ENCODE data around the gene TACC3.
"Not testable (repeated sequence)": the region's sequence is repeated elsewhere in the genome, so short reads cannot be mapped to it uniquely, and the experiment has no call there.

TACC3 gene

DNA sequence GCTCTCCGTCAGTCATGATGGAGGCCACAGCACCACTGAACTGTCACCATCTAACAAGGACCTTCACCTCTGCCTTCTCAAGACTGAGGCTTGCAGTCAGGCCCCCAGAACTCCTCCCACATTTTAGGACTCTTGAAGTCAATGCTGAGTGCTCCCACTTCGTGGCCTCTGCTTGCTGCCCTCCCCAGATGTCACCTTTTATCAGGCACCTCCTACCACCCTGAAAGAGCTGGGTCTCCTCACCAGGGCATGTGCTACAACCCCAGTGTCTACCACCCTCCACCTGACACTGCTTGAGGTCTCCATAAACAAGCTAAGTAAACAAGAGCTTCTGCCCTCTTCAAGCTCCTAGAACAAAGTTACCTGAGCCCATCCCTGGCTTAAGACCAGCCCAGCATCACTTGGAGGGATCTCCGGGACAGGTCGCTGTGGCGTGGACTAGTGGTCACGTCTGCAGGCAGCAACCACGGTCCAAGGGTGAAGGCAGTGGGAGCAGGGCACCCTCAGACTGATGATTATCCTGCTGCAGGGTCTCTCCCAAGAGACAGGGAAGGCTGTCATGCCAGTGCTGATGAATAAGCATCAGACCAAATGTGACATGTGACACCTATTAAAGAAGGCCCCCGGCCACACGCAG, 29.5 kb upstream of the TACC3 start:
- POLR2A ChIA-PET, result interaction anchor here (2.8 to 4.5 kb wide), 2 partner anchors 20 to 28 kb away, joined by 17 to 31 read pairs; partner anchors contain the start of genes SLBP, TACC3 and TMEM129
- CTCF ChIA-PET, result interaction anchor here (0.6 to 4.2 kb wide), 3 partner anchors 17 to 44 kb away, joined by 3 to 110 read pairs (median 29); no protein-coding TSS in a partner anchor
- no peak for DNase-seq (ENCODE audit: extremely low spot score)

DNA sequence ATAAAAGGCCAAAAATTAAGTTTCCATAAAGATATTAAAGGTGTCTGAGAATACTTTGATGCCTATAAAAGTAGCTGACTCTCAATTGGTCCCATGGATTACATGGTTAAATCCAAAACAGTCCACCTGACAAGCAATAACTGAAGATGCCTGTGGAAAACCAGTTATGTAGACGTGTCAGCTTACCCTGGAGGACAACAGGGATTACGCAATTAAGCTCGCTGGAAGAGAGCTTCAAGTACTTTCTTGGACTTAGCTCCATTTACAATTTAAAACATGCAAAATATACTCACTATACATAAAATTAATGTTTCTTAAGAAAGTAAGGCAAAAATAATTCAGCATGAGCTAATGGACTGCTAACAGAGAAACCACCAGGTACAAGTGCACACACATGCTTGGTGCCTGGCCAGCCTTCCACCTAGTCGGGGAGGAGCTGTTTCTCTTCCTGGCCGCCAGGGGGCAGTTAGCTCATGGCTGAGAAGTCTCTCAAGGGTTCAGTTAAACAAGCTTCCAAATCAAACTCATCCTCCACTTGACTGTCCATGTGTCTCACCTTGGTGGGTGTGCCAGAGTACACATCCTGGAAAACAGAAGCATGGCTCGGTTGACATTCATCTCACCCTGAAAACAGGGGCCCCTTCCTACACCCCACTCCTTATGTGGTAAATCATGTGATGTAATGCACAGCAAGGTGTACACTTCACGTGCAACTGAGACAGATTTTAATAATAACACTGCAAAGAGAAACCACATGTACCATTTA, 28.0 kb upstream of the TACC3 start:
- DNase-seq (ENCODE audit: extremely low spot score), result peak; percentile 83
- ChIA-PET CTCF (interaction anchor here (0.7 to 4.2 kb wide), 24 partner anchors 8 to 191 kb away, joined by 3 to 110 read pairs (median 4); partner anchors contain the start of genes SLBP, TACC3 and TMEM129), POLR2A (interaction anchor here (0.8 to 4.5 kb wide), 10 partner anchors 9 to 37 kb away, joined by 3 to 31 read pairs (median 4); partner anchors contain the start of genes FAM53A, SLBP, TACC3 and TMEM129)
- no peak for TF ChIP-seq SP1 (IDR thresholded peaks at IDR 0.05)
- no peak for TF ChIP-seq L3MBTL2 (conservative IDR thresholded peaks at IDR 0.05)
- no peak for TF ChIP-seq BHLHE40 (IDR thresholded peaks at IDR 0.05; ENCODE audit: borderline replicate concordance)
- no peak for TF ChIP-seq LEF1 (IDR thresholded peaks at IDR 0.05; ENCODE audit: borderline replicate concordance)
- TF ChIP-seq ELF4 (IDR thresholded peaks at IDR 0.05), result no peak
- TF ChIP-seq SUZ12 (IDR thresholded peaks at IDR 0.05), result no peak
- TF ChIP-seq FOXM1 (IDR thresholded peaks at IDR 0.05; ENCODE audit: borderline replicate concordance), result no peak

More for the DNA sequence above, 29.5 kb upstream of the TACC3 start:
- no peak for TF ChIP-seq HDGF (IDR thresholded peaks at IDR 0.05; ENCODE audit: borderline replicate concordance)
- TF ChIP-seq LEF1 (IDR thresholded peaks at IDR 0.05; ENCODE audit: borderline replicate concordance), result no peak
- TF ChIP-seq FOXK2 (IDR thresholded peaks at IDR 0.05), result no peak
- TF ChIP-seq SUZ12 (IDR thresholded peaks at IDR 0.05), result no peak
- no peak for TF ChIP-seq SP1 (IDR thresholded peaks at IDR 0.05)
- TF ChIP-seq NFRKB (IDR thresholded peaks at IDR 0.05), result no peak
- TF ChIP-seq, protein P1, sequence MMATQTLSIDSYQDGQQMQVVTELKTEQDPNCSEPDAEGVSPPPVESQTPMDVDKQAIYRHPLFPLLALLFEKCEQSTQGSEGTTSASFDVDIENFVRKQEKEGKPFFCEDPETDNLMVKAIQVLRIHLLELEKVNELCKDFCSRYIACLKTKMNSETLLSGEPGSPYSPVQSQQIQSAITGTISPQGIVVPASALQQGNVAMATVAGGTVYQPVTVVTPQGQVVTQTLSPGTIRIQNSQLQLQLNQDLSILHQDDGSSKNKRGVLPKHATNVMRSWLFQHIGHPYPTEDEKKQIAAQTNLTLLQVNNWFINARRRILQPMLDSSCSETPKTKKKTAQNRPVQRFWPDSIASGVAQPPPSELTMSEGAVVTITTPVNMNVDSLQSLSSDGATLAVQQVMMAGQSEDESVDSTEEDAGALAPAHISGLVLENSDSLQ (IDR thresholded peaks at IDR 0.05), result no peak
- TF ChIP-seq FOXM1 (IDR thresholded peaks at IDR 0.05; ENCODE audit: borderline replicate concordance), result no peak
- TF ChIP-seq TARDBP (IDR thresholded peaks at IDR 0.05), result no peak
- TF ChIP-seq ELF4 (IDR thresholded peaks at IDR 0.05), result no peak
- TF ChIP-seq CTBP1 (IDR thresholded peaks at IDR 0.05; ENCODE audit: borderline replicate concordance), result no peak
- no peak for TF ChIP-seq L3MBTL2 (conservative IDR thresholded peaks at IDR 0.05)
- TF ChIP-seq ARNT (IDR thresholded peaks at IDR 0.05), result no peak
- no peak for TF ChIP-seq BHLHE40 (IDR thresholded peaks at IDR 0.05; ENCODE audit: borderline replicate concordance)

DNA sequence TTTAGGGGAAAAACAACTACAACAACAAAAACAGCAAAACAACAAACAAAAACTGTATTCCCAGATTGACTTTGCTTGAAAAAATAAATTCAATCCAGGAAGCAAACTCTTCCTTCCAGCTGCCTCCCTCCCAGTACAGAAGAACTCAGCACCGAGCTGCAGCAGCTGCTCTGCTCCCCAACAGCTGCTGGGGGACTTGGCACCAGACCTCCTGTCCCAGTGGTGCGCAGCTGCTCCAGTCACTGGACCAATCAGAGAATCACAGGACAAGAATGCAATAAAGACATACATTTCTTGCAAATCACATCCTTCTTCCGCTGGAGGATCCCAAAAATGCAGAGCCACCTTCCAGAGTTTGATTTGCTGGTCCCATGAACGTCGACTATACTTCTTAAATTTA, 25.4 kb upstream of the TACC3 start:
- DNase-seq (ENCODE audit: extremely low spot score), result no peak
- POLR2A ChIA-PET, result interaction anchor here (0.5 to 1.6 kb wide), 3 partner anchors 16 to 30 kb away, joined by 3 to 11 read pairs (median 5); partner anchors contain the start of genes SLBP, TACC3 and TMEM129
- CTCF ChIA-PET, result no interaction called here
- TF ChIP-seq FOXA1 (IDR thresholded peaks at IDR 0.05), result no peak
- TF ChIP-seq ARNT (IDR thresholded peaks at IDR 0.05), result no peak
- no peak for TF ChIP-seq SUZ12 (IDR thresholded peaks at IDR 0.05)
- no peak for TF ChIP-seq BHLHE40 (IDR thresholded peaks at IDR 0.05; ENCODE audit: borderline replicate concordance)
- TF ChIP-seq SP1 (IDR thresholded peaks at IDR 0.05), result no peak
- no peak for TF ChIP-seq NFRKB (IDR thresholded peaks at IDR 0.05)
- no peak for TF ChIP-seq ELF4 (IDR thresholded peaks at IDR 0.05)
- TF ChIP-seq TARDBP (IDR thresholded peaks at IDR 0.05), result no peak
- TF ChIP-seq CTBP1 (IDR thresholded peaks at IDR 0.05; ENCODE audit: borderline replicate concordance), result no peak
- no peak for TF ChIP-seq HDGF (IDR thresholded peaks at IDR 0.05; ENCODE audit: borderline replicate concordance)
- no peak for TF ChIP-seq FOXM1 (IDR thresholded peaks at IDR 0.05; ENCODE audit: borderline replicate concordance)

DNA sequence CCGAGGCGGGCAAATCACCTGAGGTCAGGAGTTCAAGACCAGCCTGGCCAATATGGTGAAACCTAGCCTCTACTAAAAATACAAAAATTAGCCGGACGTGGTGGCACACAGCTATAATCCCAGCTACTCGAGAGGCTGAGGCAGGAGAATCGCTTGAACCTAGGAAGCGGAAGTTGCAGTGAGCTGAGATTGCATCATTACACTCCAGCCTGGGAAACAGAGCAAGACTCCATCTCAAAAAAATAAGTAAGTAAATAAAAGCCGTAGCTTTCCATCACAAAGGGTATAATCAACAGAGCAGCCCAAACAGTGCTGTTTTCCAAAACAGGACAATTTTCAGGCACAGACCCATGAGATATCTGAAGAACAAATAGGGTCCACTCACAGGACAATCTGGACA, 19.6 kb upstream of the TACC3 start:
- not testable (repeated sequence) for DNase-seq (ENCODE audit: extremely low spot score)
- ChIA-PET CTCF (interaction anchor here (0.6 to 1.2 kb wide), 2 partner anchors 9 to 25 kb away, joined by 3 to 4 read pairs; no protein-coding TSS in a partner anchor), POLR2A (interaction anchor here (2.7 to 3.1 kb wide), 2 partner anchors 8 to 20 kb away, joined by 7 to 20 read pairs; partner anchors contain the start of genes TACC3 and TMEM129)

DNA sequence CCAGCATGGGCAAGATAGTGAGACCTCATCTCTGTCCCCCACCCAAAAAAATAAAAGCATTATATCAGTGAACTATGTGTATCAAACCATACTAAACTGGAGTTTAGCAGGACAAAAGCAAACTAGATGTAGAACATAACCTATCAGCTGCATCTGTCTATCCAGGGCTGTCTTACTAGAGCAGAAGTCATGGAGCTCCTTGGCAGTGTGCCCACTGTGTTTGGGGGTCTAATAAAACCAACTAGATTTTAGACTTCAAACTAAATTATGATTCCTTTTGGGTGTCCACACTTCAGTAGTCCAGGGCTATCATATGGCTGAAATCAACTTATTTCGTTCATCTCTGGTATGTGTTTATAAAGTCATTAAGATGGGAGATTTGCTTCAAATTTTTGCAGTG, 17.5 kb upstream of the TACC3 start:
- CTCF ChIA-PET, result interaction anchor here (2.1 kb wide), 1 partner anchor 10 kb away, joined by 13 read pairs; no protein-coding TSS in a partner anchor
- POLR2A ChIA-PET, result interaction anchor here (0.8 to 2.7 kb wide), 4 partner anchors 8 to 17 kb away, joined by 3 to 7 read pairs (median 4); partner anchors contain the start of genes SLBP, TACC3 and TMEM129
- DNase-seq (ENCODE audit: extremely low spot score), result no peak
- no peak for TF ChIP-seq FOXM1 (IDR thresholded peaks at IDR 0.05; ENCODE audit: borderline replicate concordance)
- no peak for TF ChIP-seq ELF4 (IDR thresholded peaks at IDR 0.05)
- TF ChIP-seq ZNF384 (IDR thresholded peaks at IDR 0.05), result no peak
- no peak for TF ChIP-seq L3MBTL2 (conservative IDR thresholded peaks at IDR 0.05)
- no peak for TF ChIP-seq HDGF (IDR thresholded peaks at IDR 0.05; ENCODE audit: borderline replicate concordance)
- TF ChIP-seq, protein P1 (IDR thresholded peaks at IDR 0.05), result no peak
- TF ChIP-seq SUZ12 (IDR thresholded peaks at IDR 0.05), result no peak
- no peak for TF ChIP-seq CTBP1 (IDR thresholded peaks at IDR 0.05; ENCODE audit: borderline replicate concordance)
- TF ChIP-seq NFRKB (IDR thresholded peaks at IDR 0.05), result no peak
- TF ChIP-seq ARNT (IDR thresholded peaks at IDR 0.05), result no peak
- no peak for TF ChIP-seq LEF1 (IDR thresholded peaks at IDR 0.05; ENCODE audit: borderline replicate concordance)
- TF ChIP-seq FOXA1 (IDR thresholded peaks at IDR 0.05), result no peak
- no peak for TF ChIP-seq SP1 (IDR thresholded peaks at IDR 0.05)

DNA sequence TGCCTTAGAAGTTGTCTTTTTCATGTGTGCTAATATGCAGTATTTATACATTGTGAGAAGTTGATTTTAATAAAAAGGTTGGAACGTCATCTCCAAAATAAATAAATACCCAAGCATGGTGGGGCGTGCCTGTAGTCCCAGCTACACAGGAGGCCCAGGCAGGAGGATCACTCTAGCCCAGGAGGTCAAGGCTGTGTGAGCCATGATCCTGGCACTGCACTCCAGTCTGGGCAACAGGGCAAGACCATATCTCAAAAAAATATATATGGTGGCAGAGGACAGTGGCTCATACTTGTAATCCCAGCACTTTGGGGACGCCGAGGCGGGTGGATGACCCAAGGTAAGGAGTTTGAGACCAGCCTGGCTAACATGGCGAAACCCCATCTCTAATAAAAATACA, 15.6 kb upstream of the TACC3 start:
- no peak for DNase-seq (ENCODE audit: extremely low spot score)
- POLR2A ChIA-PET, result interaction anchor here (1.3 kb wide), 2 partner anchors 12 to 15 kb away, joined by 3 to 4 read pairs; partner anchors contain the start of gene TMEM129
- TF ChIP-seq FOXK2 (IDR thresholded peaks at IDR 0.05) (no peak), TARDBP (IDR thresholded peaks at IDR 0.05) (no peak), HDGF (IDR thresholded peaks at IDR 0.05; ENCODE audit: borderline replicate concordance) (no peak), BHLHE40 (IDR thresholded peaks at IDR 0.05; ENCODE audit: borderline replicate concordance) (no peak), FOXM1 (IDR thresholded peaks at IDR 0.05; ENCODE audit: borderline replicate concordance) (no peak), SP1 (IDR thresholded peaks at IDR 0.05) (no peak), ELF4 (IDR thresholded peaks at IDR 0.05) (no peak), ARNT (IDR thresholded peaks at IDR 0.05) (no peak), FOXA1 (IDR thresholded peaks at IDR 0.05) (no peak), LEF1 (IDR thresholded peaks at IDR 0.05; ENCODE audit: borderline replicate concordance) (no peak), ZNF384 (IDR thresholded peaks at IDR 0.05) (no peak), L3MBTL2 (conservative IDR thresholded peaks at IDR 0.05) (no peak)
- CTCF ChIA-PET, result no interaction called here

Data from HEK293T (cell line).